ENCODE measurements around the gene CTRL. TPM values are rescaled to one million over a fixed set of nuclear protein-coding genes. Genes with fewer than 3 reads are reported as not detected.

The CTRL gene
- total and polyA plus RNA-seq, 4 donors: 1.0 to 2.5 (median 2.0) TPM; not detected in 1

DNA sequence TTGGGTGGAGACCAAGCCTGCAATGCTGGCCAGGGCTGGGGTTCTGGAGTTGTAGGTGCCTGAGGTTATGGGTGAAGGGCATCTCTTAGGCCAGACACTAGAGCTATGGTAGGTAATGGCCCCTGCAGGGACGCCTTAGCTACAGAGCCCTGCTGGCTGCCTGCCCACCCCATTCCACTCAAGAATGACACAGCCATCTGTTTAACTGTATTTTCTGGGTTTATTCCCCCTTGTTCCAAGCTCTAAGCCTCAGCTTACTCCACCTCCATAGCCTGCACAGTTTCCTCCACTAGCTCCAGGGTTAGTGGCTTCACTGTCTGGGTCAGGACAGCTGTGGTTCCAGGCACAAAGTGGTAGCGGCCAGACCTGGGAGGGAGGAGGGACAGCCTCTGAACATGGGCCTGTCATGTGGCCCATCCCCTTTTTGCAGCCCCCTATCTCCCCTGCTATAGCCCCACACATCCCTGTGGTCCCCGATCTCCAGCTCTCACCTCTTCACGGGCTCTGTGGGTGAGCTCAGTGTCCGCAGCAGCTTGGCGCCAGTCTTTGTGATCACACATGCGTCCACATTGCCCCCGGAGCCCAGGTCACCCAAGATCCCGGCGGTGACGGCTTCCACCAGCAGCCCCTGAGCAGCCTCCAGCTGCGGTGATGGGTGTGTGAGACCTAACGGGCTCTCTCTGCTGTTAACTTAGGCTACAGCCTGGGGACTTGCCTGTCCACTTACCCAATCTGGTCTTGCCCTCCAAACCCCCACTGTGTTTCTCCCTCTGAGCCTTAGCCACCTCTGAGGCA is 2.8 kb upstream of the CTRL start:
- peak overlapping the region in 1 of 2 donors; percentile 43 for H3K9ac ChIP-seq (ENCODE audit: insufficient read depth in 1 of 2, low read length in 2 of 2)
- no peaks in the 10 kb centered on the region for H3K9me3 ChIP-seq (ENCODE audit: control insufficient read depth in 4 of 4, insufficient read depth in 3 of 4, low read length in 3 of 4)
- TF ChIP-seq, protein P1, sequence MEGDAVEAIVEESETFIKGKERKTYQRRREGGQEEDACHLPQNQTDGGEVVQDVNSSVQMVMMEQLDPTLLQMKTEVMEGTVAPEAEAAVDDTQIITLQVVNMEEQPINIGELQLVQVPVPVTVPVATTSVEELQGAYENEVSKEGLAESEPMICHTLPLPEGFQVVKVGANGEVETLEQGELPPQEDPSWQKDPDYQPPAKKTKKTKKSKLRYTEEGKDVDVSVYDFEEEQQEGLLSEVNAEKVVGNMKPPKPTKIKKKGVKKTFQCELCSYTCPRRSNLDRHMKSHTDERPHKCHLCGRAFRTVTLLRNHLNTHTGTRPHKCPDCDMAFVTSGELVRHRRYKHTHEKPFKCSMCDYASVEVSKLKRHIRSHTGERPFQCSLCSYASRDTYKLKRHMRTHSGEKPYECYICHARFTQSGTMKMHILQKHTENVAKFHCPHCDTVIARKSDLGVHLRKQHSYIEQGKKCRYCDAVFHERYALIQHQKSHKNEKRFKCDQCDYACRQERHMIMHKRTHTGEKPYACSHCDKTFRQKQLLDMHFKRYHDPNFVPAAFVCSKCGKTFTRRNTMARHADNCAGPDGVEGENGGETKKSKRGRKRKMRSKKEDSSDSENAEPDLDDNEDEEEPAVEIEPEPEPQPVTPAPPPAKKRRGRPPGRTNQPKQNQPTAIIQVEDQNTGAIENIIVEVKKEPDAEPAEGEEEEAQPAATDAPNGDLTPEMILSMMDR (IDR thresholded peaks at IDR 0.05; ENCODE audit: control extremely low read depth, extremely low read depth): no peak
- 70 to 85% methylated on average over 13 of the region's 13 CpGs for WGBS, 2 donors
- ATAC-seq (ENCODE audit: insufficient read depth, low FRiP score) (no peak), DNase-seq (no peak)
- no peaks in the 10 kb centered on the region for H3K27me3 ChIP-seq (ENCODE audit: control insufficient read depth in 3 of 3, insufficient read depth in 3 of 3, low read length in 2 of 3)
- no peak overlapping the region for H3K4me3 ChIP-seq
- peak overlapping the region in 1 of 2 donors; percentile 94 for H3K27ac ChIP-seq (ENCODE audit: low read depth in 1 of 2, low read length in 1 of 2)
- H3K4me1 ChIP-seq (ENCODE audit: control insufficient read depth in 5 of 5, insufficient read depth in 5 of 5, low read length in 5 of 5): peaks cover 0 to 23% (median 5%) of the 10 kb centered on the region in 5 donors
- peaks cover 0 to 38% (median 10%) of the 10 kb centered on the region in 4 donors for H3K36me3 ChIP-seq (ENCODE audit: control insufficient read depth in 4 of 4, insufficient read depth in 4 of 4, low read length in 4 of 4)

GRCh38 chr16:67933805-67934204 is 2.1 kb upstream of the CTRL start:
- Histone ChIP-seq H3K9ac (ENCODE audit: insufficient read depth in 1 of 2, low read length in 2 of 2) (no peak overlapping the region), H3K4me1 (ENCODE audit: control insufficient read depth in 5 of 5, insufficient read depth in 5 of 5, low read length in 5 of 5) (peaks cover 0 to 23% (median 5%) of the 10 kb centered on the region in 5 donors), H3K4me3 (no peak overlapping the region), H3K9me3 (ENCODE audit: control insufficient read depth in 4 of 4, insufficient read depth in 3 of 4, low read length in 3 of 4) (no peaks in the 10 kb centered on the region), H3K27ac (ENCODE audit: low read depth in 1 of 2, low read length in 1 of 2) (no peak overlapping the region), H3K27me3 (ENCODE audit: control insufficient read depth in 3 of 3, insufficient read depth in 3 of 3, low read length in 2 of 3) (no peaks in the 10 kb centered on the region), H3K36me3 (ENCODE audit: control insufficient read depth in 4 of 4, insufficient read depth in 4 of 4, low read length in 4 of 4) (peaks cover 0 to 36% (median 13%) of the 10 kb centered on the region in 4 donors)
- DNase-seq (no peak), ATAC-seq (ENCODE audit: insufficient read depth, low FRiP score) (no peak)
- TF ChIP-seq, protein P1 (IDR thresholded peaks at IDR 0.05; ENCODE audit: control extremely low read depth, extremely low read depth): no peak
- WGBS, 2 donors: 86 to 90% methylated on average over 7 of the region's 7 CpGs

GRCh38 chr16:67932462-67932840 is 789 bp upstream of the CTRL start:
- ATAC-seq (ENCODE audit: insufficient read depth, low FRiP score) (no peak), DNase-seq (no peak)
- Histone ChIP-seq H3K9ac (ENCODE audit: insufficient read depth in 1 of 2, low read length in 2 of 2) (no peak overlapping the region), H3K4me3 (no peak overlapping the region), H3K4me1 (ENCODE audit: control insufficient read depth in 5 of 5, insufficient read depth in 5 of 5, low read length in 5 of 5) (peaks cover 0 to 23% (median 5%) of the 10 kb centered on the region in 5 donors), H3K9me3 (ENCODE audit: control insufficient read depth in 4 of 4, insufficient read depth in 3 of 4, low read length in 3 of 4) (no peaks in the 10 kb centered on the region), H3K27me3 (ENCODE audit: control insufficient read depth in 3 of 3, insufficient read depth in 3 of 3, low read length in 2 of 3) (no peaks in the 10 kb centered on the region), H3K27ac (ENCODE audit: low read depth in 1 of 2, low read length in 1 of 2) (no peak overlapping the region), H3K36me3 (ENCODE audit: control insufficient read depth in 4 of 4, insufficient read depth in 4 of 4, low read length in 4 of 4) (peaks cover 0 to 40% (median 20%) of the 10 kb centered on the region in 4 donors)
- TF ChIP-seq, protein P1 (IDR thresholded peaks at IDR 0.05; ENCODE audit: control extremely low read depth, extremely low read depth): no peak
- WGBS, 2 donors: 94 to 97% methylated on average over 4 of the region's 4 CpGs
